Glomerular visceral epithelial cell (primary cell): ENCODE measurements around the gene BCAS4.
"Not testable (repeated sequence)": the region's sequence is repeated elsewhere in the genome, so short reads cannot be mapped to it uniquely, and the experiment has no call there.

ENCODE experiments used
- DNase-seq: peaks from one replicate; pipeline ENCODE4 v3.0.0-alpha.2; 2016; ENCODE audit errors: extremely low spot score

BCAS4 gene

DNA sequence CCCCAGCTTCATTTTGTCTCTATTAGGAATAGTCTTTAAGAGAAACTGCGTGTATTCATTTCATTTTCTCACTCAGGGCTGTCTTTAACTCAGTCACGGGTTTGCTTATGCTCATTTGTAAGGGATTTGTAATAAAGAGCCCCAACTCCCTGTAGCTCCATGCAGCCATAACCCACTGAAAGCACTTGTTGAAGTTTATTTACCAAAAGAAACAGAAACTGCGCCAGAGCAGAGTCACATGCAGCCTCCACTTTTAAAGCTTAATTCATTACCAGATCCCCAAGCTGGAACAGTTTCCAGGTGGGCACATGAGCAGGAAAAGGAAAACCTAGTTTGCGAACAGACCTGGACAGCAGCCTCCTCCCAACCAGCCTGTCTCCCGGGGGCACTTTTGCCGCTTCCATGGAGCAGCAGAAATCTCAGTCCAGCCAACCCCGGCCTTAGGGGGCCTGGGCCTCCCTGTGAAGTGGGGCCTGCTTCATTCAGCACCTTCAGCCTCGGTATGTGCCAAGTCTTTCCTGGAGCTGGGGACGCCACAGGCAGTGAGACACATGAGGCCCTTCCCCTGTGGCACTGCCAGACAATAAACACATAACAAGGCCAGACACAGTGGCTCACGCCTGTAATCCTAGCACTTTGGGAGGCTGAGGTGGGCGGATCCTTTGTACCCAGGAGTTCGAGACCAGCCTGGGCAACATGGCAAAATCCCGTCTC lies 4.5 kb downstream of the BCAS4 start:
- no peak for DNase-seq

DNA sequence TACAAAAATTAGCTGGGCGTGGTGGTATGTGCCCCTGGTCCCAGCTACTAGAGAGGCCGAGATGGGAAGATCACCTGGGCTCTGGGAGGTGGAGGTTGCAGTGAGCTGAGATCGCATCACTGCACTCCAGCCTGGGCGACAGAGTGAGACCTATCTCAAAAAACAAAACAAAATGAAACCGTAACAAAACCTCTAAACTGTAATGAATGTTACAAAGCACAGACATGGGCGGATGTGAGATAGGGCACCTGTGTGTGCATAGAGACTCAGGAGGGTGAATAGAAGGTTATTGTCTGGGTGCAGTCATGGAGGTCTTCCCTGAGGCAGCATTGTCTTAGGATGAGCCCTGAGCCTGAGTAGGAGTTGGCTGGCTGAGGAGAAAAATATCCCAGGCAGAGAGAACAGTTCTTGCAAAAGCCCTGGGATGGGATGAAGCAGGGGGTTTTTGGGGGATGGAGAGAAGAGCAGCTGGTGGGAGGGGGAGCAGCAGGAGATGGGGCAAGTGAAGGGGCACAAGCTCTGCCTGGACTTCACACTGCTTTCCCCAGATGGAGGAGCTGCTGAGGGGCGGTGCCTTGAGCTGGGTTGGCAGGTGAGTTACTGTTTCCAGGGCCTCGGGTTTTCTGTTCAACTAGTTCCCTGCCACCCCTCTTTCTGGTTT lies 5.2 kb downstream of the BCAS4 start:
- DNase-seq = no peak

DNA sequence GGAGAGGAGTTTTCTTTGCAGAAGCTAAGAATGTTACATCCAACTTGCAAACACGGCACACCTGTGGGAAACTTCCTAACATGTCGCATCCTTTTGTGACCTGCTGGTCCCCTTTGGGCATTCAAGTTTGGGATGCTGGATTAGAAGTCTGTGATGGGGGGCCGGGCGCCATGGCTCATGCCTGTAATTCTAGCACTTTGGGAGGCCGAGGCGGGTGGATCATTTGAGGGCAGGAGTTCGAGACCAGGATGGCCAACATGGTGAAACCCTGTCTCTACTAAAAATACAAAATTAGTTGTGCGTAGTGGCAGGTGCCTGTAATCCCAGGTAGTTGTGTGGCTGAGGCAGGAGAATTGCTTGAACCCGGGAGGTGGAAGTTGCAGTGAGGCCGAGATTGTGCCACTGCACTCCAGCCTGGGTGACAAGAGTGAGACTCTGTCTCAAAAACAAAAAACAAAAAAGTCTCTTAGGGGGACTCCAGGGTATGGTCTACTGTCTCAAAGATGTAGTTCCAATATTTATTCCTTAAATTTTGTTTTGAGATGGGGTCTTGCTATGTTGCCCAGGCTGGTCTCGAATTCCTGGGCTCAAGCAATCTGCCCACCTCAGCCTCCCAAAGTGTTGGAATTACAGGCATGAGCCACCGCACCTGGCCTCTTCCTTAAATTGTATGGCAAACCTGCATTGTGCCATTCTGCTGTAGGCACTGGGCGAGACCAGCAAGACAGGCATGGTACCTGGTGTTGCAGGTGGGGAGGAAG lies 6.3 kb downstream of the BCAS4 start:
- DNase-seq = not testable (repeated sequence)

DNA sequence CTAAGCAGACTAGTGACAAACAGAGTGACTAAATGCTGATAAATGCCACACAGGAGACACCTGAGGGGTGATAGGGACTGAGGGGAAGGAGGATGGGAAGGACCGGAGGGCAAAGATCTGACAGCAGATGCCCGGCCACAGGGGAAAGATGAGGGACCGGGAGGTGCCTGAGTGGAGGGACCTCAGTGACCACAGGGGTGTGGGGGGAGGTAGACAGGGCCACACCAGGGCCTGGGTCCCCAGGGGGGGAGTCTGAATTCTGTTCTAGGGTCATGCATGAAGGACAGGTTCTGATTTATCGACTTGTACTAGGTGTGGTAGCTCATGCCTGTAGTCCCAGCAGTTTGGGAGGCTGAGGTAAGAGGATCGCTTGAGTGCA lies 6.9 kb downstream of the BCAS4 start:
- DNase-seq = no peak

DNA sequence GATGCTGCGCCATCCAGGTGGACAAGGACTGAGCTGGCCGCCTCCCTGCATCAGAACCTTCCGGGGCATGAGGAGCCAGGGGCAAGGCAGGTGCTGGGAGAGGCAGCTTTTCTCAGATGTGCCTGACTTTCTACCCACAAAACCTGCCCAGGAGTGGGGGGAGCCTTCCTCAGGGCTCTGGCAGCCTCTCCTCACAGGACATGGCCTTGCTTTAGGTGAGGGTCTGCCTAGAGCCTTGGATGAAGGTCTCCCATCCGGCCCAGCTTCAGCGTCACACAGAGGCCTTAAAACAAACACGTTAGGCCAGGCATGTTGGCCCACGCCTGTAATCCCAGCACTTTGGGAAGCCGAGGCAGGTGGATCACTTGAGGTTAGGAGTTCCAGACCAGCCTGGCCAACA lies 7.4 kb downstream of the BCAS4 start:
- no peak for DNase-seq

DNA sequence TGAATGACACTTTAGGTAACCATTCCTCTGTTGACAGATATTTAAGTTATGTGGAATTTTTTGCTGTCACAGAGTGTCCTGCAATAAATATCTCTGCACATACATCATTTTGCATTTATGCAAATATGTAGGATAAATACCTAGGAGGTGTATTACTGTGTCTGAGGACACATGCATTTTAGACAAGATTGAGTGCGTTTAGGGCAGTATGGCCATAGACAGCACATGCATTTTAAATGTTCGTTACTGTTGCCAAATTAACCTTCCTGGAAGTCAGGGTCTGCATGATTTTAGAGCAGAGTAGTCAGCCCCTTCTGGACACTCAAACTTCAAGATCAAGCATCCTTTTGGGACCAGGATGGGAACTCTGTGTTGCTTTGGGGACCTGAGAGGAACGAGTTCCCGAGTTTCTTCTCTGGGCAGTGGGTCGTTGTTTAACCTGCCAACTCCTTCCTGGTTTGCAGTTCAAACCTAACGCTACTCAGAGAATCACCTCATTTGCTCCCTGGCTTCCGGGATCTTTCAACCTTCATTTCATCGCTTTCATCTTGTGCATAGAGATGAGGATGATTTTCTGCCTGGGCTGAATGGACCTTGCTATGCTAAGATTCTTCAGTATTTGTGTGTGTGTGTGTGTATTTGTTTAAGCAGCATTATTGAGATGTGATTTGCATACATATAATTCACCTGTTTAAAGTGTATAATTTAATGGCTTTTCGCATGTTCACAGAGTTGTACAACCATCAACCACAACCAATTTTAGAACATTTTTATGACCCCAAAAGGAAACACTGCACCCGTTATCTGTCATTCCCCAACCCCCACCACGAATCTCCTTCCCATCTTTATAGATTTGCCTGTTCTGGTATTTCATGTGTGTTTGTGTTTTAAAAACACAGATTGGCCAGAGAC lies 9.8 kb downstream of the BCAS4 start:
- DNase-seq = no peak

DNA sequence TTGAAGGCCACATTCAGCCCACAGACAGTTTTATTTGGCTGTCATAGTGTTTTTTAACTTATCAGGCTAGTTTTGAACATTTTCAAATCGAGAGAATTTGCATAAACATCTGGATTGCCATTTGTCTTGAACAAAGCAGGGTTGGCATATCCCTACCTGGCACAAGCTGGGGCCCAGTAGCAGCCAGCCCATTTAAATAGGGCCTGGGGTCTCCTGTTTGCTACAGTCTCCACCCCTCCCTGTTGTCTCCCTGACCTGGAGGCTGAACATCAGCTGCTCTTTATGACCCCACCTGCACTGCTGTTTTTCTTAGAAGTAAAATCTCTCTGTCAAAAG lies 10.5 kb downstream of the BCAS4 start:
- DNase-seq = no peak

DNA sequence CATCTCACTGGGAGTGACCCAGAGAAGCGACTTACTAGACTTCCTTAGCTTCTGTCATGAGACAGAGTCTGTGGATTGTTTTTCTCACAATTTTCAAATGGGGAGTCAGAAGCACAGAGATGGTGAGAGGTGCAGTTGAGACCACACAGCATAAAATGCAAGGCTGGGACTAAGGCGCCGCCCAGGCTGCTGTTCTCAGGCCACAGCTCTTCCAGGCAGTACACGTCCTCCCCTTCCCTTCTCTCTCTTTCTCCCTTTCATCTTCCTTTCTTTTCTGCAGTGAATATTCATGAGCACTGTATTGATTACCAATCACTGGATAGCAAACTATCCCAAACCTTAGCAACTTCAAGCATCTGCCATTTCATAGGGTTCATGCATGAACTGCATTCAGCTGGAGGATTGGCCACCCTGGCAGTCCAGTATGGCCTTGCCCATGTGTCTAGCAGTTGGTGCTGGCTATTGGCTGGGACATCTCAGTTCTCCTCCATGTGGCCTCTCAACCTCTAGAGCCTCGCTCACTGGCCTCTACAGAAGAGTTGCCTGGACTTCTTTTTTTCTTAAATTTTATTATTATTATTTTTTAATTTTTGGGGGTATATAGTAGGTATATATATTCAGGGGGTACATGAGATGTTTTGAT lies 11.4 kb downstream of the BCAS4 start:
- DNase-seq = no peak

DNA sequence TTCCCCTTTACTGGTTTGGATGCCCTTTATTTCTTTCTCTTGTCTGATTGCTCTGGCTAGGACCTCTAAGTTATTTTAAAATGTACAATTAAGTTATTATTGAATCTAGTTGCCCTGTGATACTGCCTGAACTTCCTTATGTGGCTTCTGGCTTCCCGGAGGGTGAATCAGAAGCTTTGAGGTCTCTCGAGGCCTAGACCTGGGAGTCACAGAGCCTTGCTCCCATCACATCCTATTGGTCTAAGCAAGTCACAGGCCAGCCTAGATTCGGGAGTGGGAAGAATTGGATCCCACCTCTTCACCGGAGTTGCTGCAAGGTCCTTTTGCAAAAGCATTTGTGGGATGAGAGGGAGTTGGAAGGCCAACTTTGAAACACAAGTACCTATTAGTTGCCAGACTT lies 15.2 kb downstream of the BCAS4 start:
- DNase-seq = no peak

DNA sequence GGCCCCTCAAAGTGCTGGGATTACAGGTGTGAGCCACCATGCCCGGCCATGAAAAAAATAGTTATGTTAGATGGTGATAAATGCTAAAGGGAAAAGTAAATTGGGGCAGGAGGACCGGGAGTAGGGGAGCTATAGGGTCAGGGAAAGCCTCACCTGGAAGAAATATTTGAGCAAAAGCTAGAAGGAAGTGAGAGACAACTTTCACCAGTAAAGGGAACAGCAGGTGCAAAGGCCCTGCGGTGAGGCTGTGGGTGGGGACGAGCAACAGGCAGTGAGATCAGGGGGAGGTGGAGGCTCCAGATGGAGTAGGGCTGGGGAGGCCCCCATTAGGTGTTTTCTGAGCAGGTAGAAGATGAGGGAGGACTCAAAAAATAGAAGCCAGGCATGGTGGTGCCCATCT lies 16.0 kb downstream of the BCAS4 start:
- DNase-seq = no peak

DNA sequence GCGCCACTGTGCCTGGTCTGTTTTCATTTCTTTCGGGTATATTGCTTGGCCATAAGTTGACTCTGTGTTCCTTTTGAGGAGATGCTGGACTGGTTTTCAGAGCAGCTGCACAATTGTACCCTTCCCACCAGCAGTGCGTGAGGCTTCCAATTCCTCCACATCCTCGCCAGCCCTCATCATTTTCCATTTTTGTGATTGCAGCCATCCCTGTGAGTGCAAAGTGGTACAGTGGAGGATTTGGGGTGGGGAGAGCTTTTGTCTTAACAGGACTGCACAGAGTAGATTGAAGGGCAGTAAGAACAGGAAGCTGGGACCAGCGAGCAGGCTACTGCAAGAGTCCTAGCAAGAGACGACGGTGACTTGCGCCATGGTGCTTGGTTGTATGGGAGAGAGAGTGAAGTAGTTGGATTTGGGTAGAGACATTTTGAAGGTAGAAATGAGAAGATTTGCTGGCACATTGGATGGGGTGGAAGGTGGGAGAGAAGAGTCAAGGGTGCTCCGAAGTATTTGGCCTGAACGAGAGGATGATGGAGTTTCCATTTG lies 18.3 kb downstream of the BCAS4 start:
- no peak for DNase-seq

DNA sequence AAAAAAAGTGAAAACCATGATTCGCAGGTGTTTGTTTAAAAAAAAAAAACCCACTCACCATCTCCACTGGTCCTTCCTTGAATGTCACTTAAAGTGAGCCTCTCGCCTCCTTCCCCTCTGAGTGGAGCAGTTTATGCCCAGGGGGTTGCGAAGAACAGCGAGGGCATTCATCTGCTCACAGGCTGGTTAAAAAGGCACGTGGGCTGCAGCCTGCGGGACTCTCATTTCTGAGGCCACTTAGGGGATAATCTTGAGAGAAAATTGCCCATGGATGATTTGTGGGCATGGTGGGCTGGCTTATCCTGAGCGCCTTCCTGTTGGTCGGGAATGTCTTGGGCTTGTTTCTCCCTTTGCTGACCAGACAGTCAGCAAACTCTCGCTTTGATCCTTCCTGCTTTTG lies 18.9 kb downstream of the BCAS4 start:
- DNase-seq = no peak

DNA sequence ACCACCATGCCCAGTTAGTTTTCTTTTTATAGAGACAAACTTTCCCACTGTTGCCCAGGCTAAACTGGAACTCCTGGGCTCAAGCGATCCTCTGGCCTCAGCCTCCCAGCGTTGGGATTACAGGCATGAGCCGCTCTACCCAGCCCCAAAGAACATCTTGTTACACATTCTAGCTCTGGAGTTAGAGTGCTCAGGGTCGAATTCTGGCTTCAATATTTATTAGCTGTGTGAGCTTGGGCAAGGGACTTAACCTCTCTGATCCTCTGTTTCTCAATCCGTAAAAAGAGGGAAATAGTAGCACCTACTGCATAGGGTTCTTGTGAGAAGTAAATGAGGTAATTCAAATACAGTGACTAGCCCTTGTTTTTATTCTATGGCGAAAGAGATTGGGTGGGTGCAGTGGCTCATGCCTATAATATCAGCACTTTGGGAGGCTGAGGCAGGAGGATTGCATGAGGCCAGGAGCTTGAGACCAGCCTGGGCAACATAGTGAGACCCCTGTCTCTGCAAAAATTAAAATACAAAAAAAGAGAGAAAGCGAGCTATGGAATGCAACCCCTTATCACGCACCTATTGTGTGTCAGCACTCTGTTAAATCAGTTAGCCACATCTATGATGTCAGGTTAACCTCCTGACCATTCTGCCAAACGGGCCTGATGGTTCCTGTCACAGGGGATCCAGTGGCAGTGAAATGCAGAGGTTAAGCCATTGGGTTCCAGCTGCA lies 19.7 kb downstream of the BCAS4 start:
- DNase-seq = no peak

DNA sequence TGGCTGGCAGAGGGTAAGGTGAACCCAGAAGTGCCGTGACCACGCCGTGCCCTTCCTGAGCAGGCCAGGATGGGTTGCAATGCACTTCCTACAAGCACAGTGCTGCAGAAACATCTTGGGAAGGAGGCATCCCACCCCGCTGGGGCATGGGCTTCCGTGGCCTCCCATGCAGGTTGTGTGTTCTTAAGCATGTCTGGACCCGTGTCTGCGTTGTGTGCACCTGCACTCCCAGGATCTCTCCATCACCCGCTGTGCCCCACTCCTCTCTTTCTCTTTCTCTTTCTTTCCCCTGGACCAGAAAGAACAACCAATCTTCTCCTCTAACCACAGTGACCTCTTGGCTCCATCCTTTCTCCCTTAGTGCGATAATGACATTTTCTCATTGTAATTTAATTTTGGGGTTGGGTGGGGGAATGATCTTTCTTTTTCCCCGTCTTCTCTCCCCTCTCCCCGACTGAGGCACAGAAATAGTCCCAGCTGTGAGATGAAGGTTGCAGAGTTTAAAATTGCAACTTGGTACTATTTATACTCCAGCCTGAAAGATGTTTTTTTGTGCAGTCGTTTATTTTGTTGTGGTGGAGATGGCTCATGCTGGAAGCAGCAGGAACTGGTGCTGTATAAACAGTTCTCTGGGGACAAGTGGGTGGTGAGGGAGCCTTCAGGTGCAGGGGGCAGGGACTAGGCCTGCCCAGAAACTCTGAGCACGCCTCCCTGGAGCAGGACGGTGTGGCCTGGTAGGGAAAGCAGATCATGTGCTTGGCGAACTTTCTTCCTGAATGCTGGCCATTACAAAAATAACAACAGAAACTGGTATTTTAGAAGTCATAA lies 20.5 kb downstream of the BCAS4 start:
- DNase-seq = no peak

DNA sequence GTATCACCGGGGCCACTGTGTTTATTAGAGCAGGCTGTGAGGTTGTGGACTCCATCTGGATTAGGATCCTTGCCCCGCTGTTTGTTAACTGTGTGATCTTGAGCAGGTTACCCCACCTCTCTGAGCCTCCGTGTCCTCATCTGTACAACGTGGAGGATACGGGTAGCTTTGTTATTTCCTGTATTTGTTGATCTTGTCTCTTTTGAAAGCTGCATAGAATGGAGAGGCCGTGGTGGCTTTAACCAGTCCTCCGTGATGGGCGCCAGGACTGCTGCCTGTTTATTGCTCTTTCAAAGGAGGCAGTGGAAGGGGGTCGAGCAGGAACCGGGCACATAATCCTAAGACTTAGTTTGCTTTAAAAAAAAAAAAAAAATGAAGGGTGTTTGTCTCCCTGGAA lies 22.9 kb downstream of the BCAS4 start:
- DNase-seq = no peak

DNA sequence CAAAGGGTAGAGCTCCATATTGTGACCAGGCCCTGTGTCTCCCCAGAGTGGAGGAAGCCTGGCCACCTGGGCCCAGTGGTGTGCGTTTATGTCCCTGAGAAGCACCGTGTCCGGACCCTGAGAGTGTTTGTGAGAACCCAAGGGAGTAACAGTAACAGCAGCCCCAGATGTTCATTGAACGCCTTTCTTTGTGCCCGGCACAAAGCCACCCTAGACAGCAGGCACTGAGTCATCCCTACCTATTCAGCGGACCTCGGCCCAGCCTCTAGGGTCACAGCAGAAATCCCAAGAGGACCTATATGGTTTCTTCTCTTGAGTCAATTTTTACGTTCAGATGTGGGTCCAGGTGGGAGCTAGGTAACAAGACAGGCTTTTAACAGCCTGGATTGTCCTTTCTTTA lies 24.5 kb downstream of the BCAS4 start:
- no peak for DNase-seq

DNA sequence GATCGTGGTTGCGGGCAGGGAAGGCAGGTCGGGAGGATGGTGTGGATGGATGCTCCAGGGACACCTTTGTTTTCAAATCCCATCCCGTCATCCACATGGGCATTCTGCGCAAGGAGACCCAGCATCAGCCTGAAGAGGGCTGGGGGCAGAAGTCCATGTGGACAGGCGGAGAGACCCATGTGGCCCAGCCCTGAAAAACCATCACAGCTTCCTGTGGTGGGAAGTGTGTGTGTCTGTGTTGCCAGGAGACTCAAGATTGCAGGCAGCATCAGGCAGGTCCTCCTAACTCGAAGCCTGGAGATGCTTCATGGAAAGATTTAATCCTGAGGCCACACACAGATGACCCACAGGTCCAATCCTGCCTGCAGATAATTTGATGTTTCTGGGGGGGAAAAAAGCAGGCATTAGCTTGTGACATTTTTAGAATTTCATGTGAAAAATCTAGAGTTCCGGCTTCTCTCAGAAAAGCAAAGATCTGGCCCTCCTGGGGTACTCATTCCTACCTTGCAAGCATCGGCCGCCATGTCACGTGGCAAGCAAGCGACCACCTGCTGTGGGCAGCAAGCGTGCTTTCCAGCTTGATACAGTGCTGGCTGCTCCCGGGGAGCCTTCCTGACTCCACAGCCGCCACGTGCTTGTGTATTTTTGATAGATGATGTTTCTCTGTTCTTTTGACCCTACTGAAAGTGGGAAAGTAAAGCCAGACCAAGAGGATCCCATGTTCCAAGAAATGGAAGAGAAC lies 25.8 kb downstream of the BCAS4 start:
- no peak for DNase-seq

DNA sequence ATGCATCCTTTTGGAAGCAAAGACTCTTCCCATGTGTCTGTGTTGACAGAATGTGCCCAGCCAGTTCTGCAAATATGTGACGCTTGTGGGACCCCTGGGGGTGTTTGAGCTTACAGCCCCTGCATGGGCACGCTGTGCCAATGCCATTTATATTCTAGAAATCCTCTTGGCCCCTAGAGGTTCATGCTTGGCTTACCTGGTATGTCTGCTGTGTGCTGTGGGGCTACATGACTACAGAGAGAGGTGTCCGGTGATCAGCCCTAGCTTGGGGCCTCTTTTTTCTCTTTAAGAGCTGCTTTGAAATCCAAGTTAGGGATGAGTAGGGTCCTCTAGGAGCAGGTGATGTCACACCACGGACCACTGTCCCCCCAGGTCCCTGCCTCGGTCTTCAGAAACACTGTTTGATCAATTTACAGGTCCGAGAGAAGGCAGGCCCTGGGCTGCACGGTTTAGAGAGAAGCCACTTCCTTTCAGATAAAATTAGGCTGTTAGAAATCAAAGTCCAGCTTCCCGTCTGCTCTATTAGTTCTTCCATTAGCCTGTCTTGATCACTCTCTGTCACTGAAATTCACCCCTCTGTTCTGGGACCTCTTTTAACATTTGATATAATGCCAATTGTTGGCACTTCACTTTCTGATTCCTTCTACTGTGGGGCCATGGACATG lies 26.5 kb downstream of the BCAS4 start:
- DNase-seq = no peak

DNA sequence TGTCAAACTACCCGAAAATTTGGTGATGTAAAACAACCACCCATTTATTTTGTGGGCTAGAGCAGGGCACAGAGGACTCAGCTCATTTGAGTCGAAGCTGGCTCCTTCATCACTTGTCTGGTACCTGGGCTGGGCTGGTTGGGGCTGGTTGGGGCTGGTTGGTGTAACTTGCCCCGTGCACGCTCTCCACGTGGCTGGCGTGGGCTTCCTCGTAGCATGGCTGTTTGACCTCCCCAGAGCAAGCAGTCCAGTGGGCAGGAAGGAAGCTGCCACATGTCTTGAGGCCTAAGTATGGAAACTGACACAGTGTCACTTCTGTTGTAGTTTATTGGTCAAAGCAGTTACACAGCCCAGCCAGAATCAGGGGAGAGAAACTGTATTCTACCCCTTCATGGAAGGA lies 27.1 kb downstream of the BCAS4 start:
- no peak for DNase-seq
